BLaER1 (cell line): ENCODE data around the gene OSER1.
"Not testable (repeated sequence)": the region's sequence is repeated elsewhere in the genome, so short reads cannot be mapped to it uniquely, and the experiment has no call there.

ENCODE experiments used
- H3K27ac ChIP-seq: shearing (Covaris generic); formaldehyde crosslinking; 2 replicates; pipeline ENCODE4 v1.8.1; 2022
- H3K27me3 ChIP-seq: shearing (Covaris generic); formaldehyde crosslinking; 2 replicates; pipeline ENCODE4 v1.8.1; 2022
- H3K36me3 ChIP-seq: shearing (Covaris generic); formaldehyde crosslinking; 2 replicates; pipeline ENCODE4 v1.8.1; 2022
- H3K4me1 ChIP-seq: shearing (Covaris generic); formaldehyde crosslinking; 2 replicates; pipeline ENCODE4 v1.8.1; 2022
- H3K4me2 ChIP-seq: shearing (Covaris generic); formaldehyde crosslinking; 2 replicates; pipeline ENCODE4 v1.8.1; 2022
- H3K4me3 ChIP-seq: shearing (Covaris generic); formaldehyde crosslinking; 2 replicates; pipeline ENCODE4 v1.8.1; 2022
- H3K9ac ChIP-seq: shearing (Covaris generic); formaldehyde crosslinking; 2 replicates; pipeline ENCODE4 v1.8.1; 2022
- H3K9me3 ChIP-seq: shearing (Covaris generic); formaldehyde crosslinking; 2 replicates; pipeline ENCODE4 v1.8.1; 2022
- H4K20me1 ChIP-seq: shearing (Covaris generic); formaldehyde crosslinking; 2 replicates; pipeline ENCODE4 v1.8.1; 2022
- Cebpa-rat ChIP-seq: shearing (Covaris generic); IDR thresholded peaks from 2 replicates; pipeline ENCODE4 v1.8.1; 2022

OSER1 gene

DNA sequence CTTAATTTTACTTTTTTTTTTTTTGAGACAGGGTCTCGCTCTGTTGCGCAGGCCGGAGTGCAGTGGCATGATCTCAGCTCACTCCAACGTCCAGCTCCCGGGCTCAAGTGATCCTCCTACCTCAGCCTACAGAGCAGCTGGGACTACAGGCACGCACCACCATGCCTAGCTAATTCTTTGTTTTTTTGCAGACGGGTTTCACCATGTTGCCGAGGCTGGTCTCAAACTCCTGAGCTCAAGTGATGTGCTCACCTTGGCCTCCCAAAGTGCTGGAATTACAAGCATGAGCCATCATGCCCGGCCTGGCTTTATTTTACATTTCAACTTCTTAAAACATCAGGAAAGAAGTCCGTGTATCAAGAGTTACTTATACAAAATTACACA is 5.7 kb downstream of the OSER1 start:
- no peak overlapping the region for H3K9ac ChIP-seq
- no peak overlapping the region for H3K4me3 ChIP-seq
- H3K4me2 ChIP-seq = no peak overlapping the region
- no peaks in the 10 kb centered on the region for H3K27me3 ChIP-seq
- no peaks in the 10 kb centered on the region for H3K9me3 ChIP-seq
- peaks cover 36% of the 10 kb centered on the region for H3K4me1 ChIP-seq
- TF ChIP-seq Cebpa-rat = no peak
- H3K36me3 ChIP-seq = peaks cover 59% of the 10 kb centered on the region
- H4K20me1 ChIP-seq = peaks cover 99% of the 10 kb centered on the region
- H3K27ac ChIP-seq = no peak overlapping the region

DNA sequence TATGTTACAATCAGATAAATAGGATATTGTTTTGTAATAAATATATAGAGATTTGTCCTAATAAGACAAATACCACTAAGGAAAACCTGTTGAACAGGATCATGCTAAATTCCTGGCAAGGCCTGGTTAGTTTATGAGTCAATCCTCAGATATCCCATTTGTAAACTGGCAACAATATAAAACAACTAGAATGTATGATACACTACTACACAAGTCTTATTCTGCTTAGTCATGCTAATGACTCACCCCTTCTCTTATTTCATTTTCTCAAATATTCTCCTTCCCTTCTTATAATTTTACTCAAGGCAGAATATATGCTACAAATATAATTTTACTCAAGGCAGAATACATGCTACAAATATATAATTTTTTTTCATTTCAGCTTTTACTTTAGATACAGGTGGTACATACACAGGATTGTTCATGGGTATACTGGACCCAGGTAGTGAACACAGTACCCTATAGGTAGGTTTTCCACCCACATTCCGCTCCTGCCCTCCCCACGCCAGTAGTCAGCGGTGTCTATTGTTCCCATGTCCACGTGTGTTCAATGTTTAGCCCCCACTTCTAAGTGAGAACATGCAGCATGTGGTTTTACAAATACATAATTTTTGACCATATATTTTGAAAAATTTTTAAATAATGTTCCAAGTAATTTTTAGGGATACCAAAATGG is 6.3 kb downstream of the OSER1 start:
- Histone ChIP-seq H3K4me1 (peaks cover 32% of the 10 kb centered on the region), H3K4me2 (no peak overlapping the region), H3K36me3 (peaks cover 64% of the 10 kb centered on the region), H4K20me1 (peaks cover 99% of the 10 kb centered on the region), H3K9me3 (no peaks in the 10 kb centered on the region), H3K27me3 (no peaks in the 10 kb centered on the region), H3K9ac (no peak overlapping the region), H3K4me3 (no peak overlapping the region), H3K27ac (no peak overlapping the region)
- TF ChIP-seq Cebpa-rat = no peak

DNA sequence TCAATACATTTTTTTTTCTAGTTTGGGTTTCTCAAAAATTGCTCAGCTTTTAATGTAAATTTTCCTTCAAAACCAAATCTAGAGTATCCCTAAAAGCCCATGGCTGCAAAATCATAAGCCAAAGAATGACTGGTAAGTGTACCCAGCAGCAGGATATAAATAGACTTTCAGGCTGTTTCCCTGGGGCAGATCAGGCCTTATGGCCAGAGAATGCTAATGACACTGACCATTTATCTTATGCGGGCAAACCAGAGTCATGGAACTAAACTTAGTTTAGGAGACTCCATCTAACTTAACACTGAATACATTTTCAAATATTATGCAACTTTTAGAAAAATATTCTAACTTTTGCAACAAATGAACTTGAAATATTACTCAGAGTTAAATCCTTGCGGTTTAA is 7.4 kb downstream of the OSER1 start:
- Histone ChIP-seq H3K9me3 (no peaks in the 10 kb centered on the region), H3K4me1 (peaks cover 20% of the 10 kb centered on the region), H3K27ac (no peak overlapping the region), H3K4me2 (no peak overlapping the region), H3K36me3 (peaks cover 73% of the 10 kb centered on the region), H3K9ac (no peak overlapping the region), H3K4me3 (no peak overlapping the region), H4K20me1 (peaks cover 95% of the 10 kb centered on the region), H3K27me3 (no peaks in the 10 kb centered on the region)
- no peak for TF ChIP-seq Cebpa-rat

DNA sequence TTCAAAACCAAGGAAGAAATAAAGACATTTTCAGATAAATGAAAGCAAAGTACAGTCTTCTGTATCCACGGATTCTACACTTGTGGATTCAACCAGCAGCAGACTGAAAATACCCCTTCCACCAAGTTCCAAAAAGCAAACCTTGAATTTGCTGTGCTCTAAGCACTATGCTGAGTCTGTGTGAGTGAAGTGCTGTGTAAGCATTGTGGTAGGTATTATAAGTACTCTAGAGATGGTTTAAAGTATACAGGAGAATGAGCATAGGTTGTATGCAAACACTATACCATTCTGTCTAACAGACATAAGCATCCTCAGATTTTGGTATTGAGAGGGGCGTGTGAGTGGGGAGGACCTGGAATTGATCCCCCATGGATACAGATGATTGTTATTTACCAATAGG is 9.6 kb downstream of the OSER1 start:
- Histone ChIP-seq H3K36me3 (peaks cover 86% of the 10 kb centered on the region), H3K4me2 (no peak overlapping the region), H3K27me3 (no peaks in the 10 kb centered on the region), H3K4me3 (no peak overlapping the region), H3K4me1 (0 out of 2 replicates have a peak, but pooled peaks cover under 1% of the 10 kb centered on the region), H3K9ac (no peak overlapping the region), H3K9me3 (no peaks in the 10 kb centered on the region), H3K27ac (no peak overlapping the region), H4K20me1 (peaks cover 95% of the 10 kb centered on the region)
- TF ChIP-seq Cebpa-rat = no peak

DNA sequence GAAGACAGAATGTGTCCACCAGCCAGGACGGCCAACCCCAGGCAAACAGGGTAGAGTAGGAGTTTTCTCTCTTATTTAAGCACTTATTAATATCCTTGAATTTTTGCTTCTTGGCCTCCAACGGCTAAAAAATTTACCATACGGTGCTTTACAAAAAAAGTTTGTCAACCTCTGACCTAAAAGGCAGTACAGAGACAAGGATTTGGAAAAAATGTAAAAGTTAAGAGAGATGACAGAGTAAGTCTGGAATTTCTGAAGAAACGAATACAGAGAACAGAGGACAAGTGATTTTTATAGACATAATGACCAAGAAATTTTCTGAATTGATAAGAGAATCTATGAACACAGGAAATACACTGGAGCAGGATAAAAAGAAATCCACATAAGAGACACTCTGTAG is 10.2 kb downstream of the OSER1 start:
- no peak overlapping the region for H3K4me3 ChIP-seq
- peaks cover 84% of the 10 kb centered on the region for H3K36me3 ChIP-seq

DNA sequence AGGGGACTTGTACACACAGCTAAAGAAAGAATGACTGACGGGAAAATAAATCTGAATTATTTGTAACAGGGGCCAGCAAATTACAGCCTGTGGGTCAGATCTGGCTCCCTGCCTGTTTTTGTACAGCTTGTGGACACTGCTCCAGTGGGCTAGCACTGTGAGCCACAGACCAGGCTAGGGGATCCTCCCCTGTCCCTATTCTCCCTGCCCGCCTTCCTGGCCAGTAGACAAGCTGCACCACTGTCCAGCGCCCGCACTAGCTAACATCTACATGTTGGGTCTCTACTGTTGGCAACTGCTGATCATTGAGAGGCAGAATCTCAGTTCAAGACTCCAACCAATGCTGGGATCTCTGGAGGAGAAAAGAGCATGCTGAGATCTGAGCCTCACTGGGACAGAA is 10.7 kb downstream of the OSER1 start:
- Histone ChIP-seq H3K27ac (no peak overlapping the region), H3K9ac (no peak overlapping the region), H3K27me3 (no peaks in the 10 kb centered on the region), H3K36me3 (peaks cover 79% of the 10 kb centered on the region), H3K9me3 (no peaks in the 10 kb centered on the region), H3K4me3 (no peak overlapping the region), H3K4me2 (no peak overlapping the region), H4K20me1 (peaks cover 90% of the 10 kb centered on the region), H3K4me1 (peaks cover 10% of the 10 kb centered on the region)
- TF ChIP-seq Cebpa-rat = no peak

More for the DNA sequence above, 10.2 kb downstream of the OSER1 start:
- no peak for TF ChIP-seq Cebpa-rat
- H3K4me2 ChIP-seq = no peak overlapping the region
- H4K20me1 ChIP-seq = peaks cover 94% of the 10 kb centered on the region
- H3K9me3 ChIP-seq = no peaks in the 10 kb centered on the region
- no peaks in the 10 kb centered on the region for H3K27me3 ChIP-seq
- no peak overlapping the region for H3K27ac ChIP-seq
- H3K4me1 ChIP-seq = peaks cover 6% of the 10 kb centered on the region
- no peak overlapping the region for H3K9ac ChIP-seq

DNA sequence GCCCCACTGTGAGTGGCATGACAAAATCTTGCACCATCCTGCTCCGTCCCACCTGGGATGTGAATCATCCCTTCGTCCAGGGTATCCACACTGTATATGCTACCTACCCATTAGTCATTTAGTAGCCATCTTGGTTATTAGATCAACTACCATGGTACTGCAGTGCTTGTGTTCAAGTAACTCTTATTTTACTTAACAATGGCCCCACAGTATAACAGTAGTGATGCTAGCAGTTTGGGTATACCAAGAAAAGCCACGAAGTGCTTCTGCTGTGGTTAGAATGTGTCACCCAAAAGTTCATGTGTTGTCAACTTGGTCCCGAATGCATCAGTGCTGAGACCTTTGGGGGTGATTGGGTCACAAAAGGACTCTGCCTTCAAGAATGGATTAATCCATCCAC is 11.7 kb downstream of the OSER1 start:
- Histone ChIP-seq H3K4me1 (peaks cover 20% of the 10 kb centered on the region), H3K27ac (no peak overlapping the region), H3K4me3 (no peak overlapping the region), H3K36me3 (peaks cover 70% of the 10 kb centered on the region), H4K20me1 (peaks cover 80% of the 10 kb centered on the region), H3K9me3 (no peaks in the 10 kb centered on the region), H3K27me3 (no peaks in the 10 kb centered on the region), H3K4me2 (no peak overlapping the region), H3K9ac (no peak overlapping the region)
- TF ChIP-seq Cebpa-rat = no peak

DNA sequence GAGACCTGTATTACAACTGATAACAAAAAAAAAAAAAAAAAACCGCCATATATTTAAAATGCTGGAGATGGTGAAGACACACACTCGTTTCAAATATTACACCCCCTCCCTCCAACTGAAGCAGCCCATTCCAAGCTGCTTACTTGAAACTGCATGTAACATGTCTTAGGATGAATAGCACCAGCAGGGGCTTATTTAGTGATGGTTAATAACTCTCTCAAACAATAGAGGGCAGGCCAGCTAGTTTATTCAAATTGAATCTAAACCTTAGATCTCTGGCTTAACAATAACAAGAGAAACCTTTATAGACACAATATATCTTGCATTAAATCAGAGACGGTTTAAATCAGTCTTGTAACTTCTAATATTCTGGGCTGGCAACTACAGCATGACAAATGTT is 14.3 kb downstream of the OSER1 start:
- H3K27ac ChIP-seq = no peak overlapping the region
- peaks cover 54% of the 10 kb centered on the region for H4K20me1 ChIP-seq

DNA sequence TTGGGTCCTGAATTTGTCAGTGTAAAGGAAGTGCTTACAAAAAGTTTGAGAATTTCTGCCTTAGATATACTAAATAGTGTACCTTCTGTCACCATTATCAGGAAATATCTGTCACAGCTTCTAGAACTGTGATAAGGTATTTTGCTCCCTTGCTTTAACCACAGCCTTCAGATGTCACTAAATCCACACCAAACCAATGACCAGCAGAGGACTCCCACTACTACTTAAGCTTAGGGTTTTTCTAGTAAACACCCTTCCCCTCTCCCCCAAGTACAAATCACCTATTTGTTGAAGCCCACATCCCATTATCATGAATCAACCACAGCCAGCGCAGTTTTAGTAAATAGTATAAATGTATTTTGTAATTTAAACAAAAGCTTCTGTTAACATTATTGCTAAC is 15.0 kb downstream of the OSER1 start:
- H3K4me1 ChIP-seq = peaks cover 21% of the 10 kb centered on the region
- peaks cover 48% of the 10 kb centered on the region for H4K20me1 ChIP-seq
- no peak overlapping the region for H3K4me2 ChIP-seq
- no peak overlapping the region for H3K9ac ChIP-seq
- TF ChIP-seq Cebpa-rat = no peak
- peaks cover 45% of the 10 kb centered on the region for H3K36me3 ChIP-seq
- no peak overlapping the region for H3K4me3 ChIP-seq
- H3K9me3 ChIP-seq = no peaks in the 10 kb centered on the region
- H3K27ac ChIP-seq = no peak overlapping the region
- H3K27me3 ChIP-seq = no peaks in the 10 kb centered on the region

More for the DNA sequence above, 14.3 kb downstream of the OSER1 start:
- peaks cover 21% of the 10 kb centered on the region for H3K4me1 ChIP-seq
- H3K36me3 ChIP-seq = peaks cover 52% of the 10 kb centered on the region
- no peak for TF ChIP-seq Cebpa-rat
- H3K27me3 ChIP-seq = no peaks in the 10 kb centered on the region
- no peak overlapping the region for H3K4me2 ChIP-seq
- H3K9ac ChIP-seq = no peak overlapping the region
- no peak overlapping the region for H3K4me3 ChIP-seq
- no peaks in the 10 kb centered on the region for H3K9me3 ChIP-seq

DNA sequence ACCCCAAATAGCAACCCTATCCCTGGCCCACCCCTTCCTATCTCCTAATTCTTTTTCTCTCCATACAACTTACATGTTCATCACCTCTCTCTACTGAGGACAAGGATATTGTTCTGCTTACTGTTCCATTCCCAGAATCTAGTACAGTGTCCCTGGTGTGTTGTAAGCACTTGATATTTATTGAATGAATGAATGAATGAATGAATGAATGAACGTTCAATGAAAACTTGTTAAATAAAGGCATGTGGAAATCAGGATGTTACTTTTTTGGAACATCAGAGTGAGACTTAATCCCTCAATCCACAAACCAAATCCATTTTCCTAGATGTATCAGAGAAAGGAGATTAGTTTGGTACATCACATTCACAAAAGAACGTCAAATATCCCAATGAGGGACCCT is 16.8 kb downstream of the OSER1 start:
- H4K20me1 ChIP-seq = peaks cover 30% of the 10 kb centered on the region
- H3K4me2 ChIP-seq = no peak overlapping the region
- H3K27ac ChIP-seq = no peak overlapping the region
- peaks cover 27% of the 10 kb centered on the region for H3K36me3 ChIP-seq
- H3K4me1 ChIP-seq = peaks cover 30% of the 10 kb centered on the region
- H3K9me3 ChIP-seq = no peaks in the 10 kb centered on the region
- TF ChIP-seq Cebpa-rat = no peak
- no peak overlapping the region for H3K4me3 ChIP-seq
- H3K27me3 ChIP-seq = no peaks in the 10 kb centered on the region
- no peak overlapping the region for H3K9ac ChIP-seq

DNA sequence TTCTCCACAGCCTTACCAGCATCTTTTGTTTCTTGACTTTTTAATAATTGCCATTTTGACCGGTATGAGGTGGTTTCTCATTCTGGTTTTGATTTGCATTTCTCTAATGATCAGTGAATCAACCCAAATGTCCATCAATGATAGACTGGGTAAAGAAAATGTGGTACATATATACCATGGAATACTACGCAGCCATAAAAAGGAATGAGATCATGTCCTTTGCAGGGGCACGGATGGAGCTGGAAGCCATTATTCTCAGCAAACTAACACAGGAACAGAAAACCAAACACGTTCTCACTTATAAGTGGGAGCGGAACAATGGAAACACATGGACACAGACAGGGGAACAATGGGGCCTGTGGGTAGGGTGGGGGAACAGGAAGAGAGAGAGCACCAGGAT is 18.9 kb downstream of the OSER1 start:
- not testable (repeated sequence) for H3K4me3 ChIP-seq, H3K9me3 ChIP-seq, H3K9ac ChIP-seq, H3K4me2 ChIP-seq, H3K36me3 ChIP-seq, H3K27ac ChIP-seq, H3K27me3 ChIP-seq
- Histone ChIP-seq H3K4me1 (peaks cover 52% of the 10 kb centered on the region), H4K20me1 (peaks cover 12% of the 10 kb centered on the region)

DNA sequence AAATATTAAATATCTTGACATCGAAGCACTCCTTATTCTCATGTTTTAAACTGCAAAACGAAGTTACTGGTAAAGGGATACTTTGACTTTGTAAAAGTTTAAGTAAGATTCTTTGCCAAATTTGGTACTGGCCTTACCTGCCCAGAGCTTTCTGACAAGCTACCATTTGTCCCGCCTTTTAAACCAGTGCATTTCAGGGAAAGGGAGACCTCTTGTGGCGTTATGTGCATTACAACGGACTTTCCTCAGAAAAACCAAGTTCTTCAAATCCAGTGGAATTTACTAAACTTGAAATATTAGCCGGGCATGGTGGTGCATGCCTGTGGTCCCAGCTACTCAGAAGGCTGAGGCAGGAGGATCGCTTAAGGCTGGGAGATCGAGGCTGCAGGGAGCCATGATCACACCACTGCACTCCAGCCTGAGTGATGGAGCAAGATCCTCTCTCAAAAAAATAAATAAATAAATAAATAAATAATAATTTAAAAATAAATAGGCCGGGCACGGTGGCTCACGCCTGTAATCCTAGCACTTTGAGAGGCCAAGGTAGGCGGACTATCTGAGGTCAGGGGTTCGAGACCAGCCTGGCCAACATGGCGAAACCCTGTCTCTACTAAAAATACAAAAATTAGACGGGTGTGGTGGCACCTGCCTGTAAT is 20.2 kb downstream of the OSER1 start:
- not testable (repeated sequence) for H3K4me3 ChIP-seq, H3K9ac ChIP-seq, H3K27ac ChIP-seq, H3K36me3 ChIP-seq, H3K9me3 ChIP-seq, H4K20me1 ChIP-seq, H3K27me3 ChIP-seq, H3K4me2 ChIP-seq
- peaks cover 52% of the 10 kb centered on the region for H3K4me1 ChIP-seq
